NCI-H128 (cell line): Measurements from ENCODE around the gene ADAM15.

Experiments
- DNase-seq: peaks from one replicate; lab custom pipeline; 2025; ENCODE audit not compliant: unreplicated experiment; lab: John Stamatoyannopoulos, UW

Gene ADAM15

GRCh38 chr1:155070721-155071569 is 19.8 kb downstream of the ADAM15 start:
- peak; percentile 78 for DNase-seq

GRCh38 chr1:155071701-155072100 is 20.6 kb downstream of the ADAM15 start:
- no peak for DNase-seq

DNA sequence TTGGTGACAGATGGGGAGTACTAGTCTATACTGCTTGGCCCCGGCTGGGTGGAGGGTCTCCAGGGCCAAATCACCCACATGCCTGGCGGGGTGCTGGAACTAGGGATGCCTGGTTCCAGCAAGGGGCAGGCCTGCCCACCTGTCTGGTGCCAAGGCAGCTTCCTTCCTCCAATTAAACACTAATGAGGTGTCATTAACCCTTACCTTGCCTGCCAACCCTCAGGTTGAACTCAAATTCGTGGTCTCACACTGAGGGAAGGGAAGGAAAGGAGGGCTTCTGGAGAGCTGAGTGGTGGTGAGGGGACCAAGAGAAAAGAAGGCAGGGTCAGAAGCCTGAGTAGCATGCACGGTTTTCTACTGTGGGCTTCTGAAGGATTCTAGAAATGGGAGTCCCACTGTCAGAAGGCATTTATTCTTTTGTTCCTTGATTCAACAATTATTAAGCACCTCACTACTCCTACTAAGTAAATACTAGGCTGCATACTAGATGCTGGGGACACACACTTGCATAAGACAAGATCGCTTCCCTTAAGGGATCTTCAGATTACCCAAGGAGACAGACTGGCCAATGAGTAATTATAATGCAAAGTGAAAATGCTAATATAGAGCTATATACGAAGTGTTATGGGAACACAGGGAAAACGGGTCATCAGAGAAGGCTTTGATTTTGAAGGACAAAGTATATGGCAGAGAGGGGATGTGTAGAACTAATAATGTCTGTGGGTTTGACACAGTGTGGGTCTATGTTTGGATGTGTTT is 21.6 kb downstream of the ADAM15 start:
- no peak for DNase-seq

DNA sequence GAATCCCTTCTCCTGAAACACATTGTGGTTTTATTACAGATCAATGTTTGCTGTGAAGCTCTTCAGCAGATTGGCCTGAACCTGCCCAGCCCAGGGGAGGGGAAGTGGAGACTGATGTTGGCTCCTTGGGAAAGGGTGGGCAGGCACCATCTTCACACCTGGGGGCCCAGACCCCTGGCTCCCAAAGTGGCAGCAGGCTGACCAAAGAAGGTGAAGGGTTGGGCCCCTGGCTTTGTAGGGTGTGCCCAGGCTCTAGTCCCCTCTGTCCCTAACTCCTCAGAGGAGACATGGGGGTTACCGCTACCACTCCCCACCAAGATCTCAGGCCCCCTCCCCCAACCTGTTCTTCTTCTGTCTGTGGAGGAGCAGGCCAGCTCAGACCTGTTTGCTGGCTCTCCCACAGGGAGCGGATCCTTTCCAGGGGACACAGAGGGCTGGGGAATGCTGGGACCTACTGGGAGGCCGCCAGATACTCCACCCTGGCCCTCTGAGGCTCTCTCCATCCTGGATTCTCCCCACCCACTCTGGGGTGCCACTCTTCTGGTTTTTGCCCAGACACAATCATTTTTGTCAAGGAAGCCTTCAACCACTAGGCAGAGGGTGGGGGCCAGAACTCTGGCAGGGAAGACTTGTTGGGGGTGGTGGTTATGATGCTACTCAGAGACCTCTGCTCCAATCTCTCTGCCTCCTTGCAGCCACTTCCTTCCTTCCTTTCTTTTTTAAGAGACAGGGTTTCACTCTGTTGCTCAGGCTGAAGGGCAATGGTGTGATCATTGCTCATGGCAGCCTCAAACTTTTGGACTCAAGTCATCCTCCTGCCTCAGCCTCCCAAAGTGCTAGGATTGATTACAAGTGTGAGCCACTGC is 22.5 kb downstream of the ADAM15 start:
- DNase-seq, result no peak

DNA sequence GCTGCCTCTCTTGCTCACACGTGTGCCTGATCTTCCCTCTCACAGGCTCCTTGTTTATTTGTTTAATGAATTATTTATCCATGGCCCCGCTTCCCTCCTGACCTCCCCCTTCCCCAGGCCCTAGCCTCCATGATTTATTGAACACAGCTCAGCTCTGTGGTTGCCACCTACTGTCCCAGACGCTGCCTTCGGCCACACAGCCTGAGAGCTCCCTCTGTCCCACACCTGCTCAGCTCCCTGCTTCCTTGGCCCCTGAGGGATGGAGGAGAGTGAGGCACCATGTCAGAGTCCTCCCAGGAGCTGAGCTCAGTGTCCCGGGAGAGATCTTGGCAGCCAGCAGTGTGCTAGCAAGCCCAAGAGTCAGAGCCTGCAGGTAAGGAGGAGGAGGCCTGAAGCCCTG is 24.4 kb downstream of the ADAM15 start:
- no peak for DNase-seq

GRCh38 chr1:155076371-155076770 is 25.3 kb downstream of the ADAM15 start:
- DNase-seq, result no peak

DNA sequence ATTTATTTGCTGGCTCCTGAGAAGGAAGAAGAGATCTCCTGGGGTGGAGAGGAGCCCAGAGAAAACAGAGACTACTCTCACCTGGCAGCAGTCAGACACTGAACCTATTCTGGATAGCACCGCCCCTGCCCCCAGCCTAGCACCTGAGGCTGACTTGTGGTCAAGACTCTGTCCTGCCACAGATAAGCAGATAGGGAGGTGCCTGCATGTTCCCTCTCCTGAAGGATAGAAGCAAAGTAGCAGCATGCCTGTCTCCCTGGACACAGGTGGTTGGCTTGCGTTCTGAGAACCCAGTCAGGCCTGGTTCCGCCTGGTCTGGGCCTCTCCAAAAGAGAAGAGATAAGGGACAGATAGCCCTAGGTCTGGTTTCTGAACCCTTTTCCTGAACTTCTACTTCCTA is 26.2 kb downstream of the ADAM15 start:
- DNase-seq, result no peak

GRCh38 chr1:155077758-155078445 is 26.8 kb downstream of the ADAM15 start:
- DNase-seq, result no peak

DNA sequence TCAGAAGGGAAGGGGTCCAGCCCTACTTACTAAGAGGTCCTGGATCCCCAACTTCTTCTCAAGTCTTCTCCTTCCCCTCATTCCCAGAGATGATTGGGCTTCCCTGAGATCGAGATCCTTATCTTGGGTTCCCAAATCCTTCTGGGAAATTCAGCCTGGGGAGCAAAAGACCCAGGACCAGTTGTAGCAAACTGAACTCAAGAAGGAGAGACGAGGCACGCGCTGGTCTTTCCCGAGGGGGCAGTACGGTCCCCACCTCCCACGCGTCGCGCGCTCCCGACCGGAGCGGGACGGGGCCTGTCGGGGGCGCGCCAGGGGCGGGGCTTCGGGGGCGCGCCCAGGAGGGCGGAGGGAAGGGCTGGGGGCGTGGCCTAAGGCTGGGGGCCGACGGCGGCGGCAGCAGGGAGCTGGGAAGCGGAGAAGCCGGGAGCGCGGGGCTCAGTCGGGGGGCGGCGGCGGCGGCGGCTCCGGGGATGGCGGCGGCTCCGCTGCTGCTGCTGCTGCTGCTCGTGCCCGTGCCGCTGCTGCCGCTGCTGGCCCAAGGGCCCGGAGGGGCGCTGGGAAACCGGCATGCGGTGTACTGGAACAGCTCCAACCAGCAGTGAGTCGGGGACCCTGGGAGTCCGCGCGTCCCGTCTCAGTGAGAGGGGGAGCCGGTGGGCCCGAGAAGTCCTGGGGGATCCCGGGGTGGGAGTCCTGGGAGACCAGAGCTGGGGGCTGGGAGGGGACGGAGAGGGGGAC is 27.5 kb downstream of the ADAM15 start, which contains the start of gene EFNA3:
EFNA3 (plus strand) TSS at position 369 of the 741 bp plus-strand sequence; CDS start at position 474, 105 bp downstream.
- DNase-seq, result peak; percentile 82

DNA sequence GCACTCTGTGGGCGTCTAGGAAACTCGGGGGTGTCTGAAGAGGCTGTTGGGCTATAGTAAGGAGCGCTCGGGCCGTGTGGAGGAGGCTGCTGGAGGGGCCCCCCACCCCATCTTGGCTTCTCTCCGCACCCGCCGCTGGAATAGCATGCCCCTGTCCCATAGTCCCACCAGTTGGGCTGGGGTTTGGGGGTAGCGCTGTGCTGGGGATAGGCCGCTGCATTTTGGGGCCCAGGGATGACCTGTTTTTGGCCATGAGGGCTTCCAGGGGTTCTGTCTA is 28.0 kb downstream of the ADAM15 start:
- no peak for DNase-seq

- DNase-seq, result no peak
These were observed 28.6 kb downstream of the ADAM15 start for GRCh38 chr1:155079487-155080311.

DNA sequence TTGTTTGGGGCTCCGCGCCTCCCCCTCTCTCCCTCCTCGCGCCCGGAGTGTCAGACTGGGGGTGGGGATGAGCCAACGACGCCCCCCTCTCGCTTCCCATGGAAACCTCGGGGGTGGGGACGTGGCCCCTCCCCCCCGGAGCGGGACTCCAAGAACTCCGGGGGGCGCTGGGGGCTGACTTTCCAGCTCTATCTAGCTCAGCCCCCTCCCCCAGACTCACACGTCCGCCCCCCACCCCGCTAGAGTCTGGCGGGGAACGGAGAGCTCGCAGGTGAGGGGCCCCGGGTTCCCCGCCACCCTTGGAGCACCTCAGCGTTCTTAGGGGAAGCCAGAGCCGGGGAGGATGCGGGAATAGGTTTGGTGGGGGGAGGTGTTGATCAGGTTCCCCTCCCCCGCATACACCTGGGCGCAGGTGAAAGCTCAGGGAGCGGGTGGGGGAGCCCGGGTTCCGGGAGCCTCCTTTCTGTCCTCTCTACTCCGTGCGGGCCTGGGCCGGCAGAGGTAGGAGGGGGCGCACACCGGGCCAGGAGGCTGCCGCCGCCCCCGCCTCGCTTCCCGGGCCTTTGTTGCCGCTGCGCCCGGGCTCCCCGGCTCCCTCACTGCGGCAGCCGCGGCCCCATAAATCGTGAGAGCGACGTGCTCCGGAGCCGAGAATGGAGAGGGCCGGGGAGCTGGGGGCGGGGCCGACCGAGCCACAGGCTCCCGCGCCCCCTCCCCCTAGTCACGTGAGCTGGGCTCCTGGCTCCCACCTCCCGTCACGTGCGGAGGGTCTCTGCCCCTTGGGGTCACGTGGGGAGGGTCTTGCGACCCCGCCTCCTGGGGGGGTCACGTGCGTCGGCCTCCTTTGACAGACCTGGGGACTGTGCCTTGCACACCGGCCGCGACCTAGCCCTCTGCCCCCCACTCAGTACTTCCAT is 29.5 kb downstream of the ADAM15 start:
- peak; percentile 75 for DNase-seq

DNA sequence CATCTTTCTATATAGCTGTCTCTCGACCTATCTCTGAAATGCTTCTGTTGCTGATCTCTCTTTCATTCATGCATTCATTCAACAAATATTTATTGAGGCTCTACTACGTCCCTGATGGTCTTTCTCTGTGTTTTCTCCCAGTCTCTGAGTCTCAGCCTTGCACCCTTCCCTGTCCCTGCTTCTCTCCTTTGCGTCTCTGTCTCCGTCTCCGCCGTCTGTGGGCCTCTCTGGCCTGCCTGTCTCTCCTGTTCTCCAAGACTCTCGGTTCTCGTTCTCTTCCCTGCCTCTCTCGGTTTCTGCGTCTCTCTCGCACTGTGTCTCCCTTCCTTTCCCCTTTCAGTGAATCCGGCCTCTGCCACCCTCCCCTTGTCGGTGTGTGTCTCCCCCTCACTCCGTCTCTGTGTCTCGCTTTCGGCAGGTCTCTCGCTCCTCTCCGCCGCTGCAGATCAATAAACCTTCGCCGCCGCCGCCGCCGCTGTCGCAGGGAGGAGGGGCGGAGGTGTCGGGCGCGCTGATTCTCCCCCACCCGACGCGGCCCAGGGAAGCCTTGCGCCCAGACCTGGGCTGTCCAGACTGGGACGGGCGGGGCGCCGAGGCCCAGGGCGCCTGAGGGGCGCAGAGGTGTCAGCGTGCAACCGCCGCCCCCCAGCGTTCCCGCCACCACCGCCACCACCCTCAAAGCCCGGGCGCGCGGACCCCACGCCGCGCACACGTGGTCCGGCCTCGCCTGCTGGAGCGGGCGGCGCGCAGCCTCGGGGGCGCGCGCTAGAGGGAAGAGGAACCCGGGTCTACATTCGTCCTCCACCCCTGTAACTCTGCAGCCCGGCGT is 30.6 kb downstream of the ADAM15 start:
- no peak for DNase-seq

- DNase-seq, result no peak
These were observed 31.4 kb downstream of the ADAM15 start for GRCh38 chr1:155082301-155083051.

DNA sequence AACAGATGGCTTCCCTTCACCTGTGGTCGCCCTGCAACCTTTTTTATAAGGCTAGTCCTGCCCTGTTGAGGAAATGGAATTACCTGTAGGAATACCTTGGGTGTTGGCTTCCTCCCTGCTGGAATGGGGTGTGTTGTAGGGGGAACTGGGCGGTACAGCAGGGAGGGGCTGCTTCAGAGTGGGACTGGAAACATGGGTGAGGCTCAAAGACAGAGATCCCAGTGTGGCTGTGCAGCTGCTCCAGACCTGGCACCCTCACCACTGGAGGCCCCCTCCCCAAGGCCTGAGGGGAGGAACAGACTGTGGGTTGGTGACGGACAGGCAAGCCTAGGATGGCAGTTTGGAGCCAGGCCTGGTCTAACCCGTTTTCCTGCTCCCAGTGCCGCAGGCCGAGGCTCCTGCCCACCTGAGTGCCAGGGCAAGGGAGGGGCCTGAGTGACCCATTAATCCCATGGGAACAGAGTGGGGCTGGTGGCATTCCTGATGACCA is 32.0 kb downstream of the ADAM15 start:
- no peak for DNase-seq

DNA sequence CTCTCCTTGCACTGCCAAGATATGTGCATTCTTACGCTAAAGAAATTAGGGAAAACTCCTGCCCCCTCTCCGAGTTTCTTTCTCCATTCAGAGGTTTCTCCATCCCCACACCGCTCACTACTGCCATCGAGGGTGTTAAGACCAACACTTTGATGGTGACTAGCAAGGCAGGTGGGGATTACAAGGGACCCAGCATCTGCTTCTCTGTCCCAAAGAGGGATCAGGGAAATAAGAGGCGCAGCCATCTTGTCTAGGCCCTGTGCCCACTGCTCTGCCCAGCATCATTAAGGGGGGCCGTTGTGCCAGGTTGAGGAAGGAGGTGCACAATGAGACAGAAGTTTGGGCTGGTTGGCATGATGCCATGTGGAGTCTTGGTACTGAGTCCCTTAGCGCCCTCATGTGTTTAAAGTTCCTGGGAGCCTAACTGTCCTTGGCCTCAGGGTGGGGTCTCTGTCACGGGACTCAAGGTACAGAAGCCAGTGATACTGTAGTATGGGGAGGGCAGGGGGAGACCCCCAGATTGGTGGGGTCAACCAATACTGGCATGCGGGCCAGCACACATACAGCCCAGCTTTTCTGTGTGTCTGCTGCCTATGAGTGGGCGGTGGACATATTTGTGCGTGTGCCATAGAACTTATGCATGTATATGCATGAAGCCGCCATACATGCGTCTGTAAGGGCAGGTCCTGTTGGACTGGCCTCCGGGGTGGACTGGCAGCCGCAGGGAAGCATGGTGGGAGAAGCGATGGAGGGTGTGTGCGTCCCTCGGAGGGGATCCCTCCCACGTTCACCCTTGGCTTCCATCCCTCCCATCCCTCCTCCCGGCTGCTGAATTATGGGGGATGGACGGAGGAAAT is 33.0 kb downstream of the ADAM15 start:
- no peak for DNase-seq
